HFFc6 (cell line): ENCODE data around the gene CTNNB1. TPM values are rescaled to one million over a fixed set of nuclear protein-coding genes. Genes with fewer than 3 reads are reported as not detected.

Source experiments
- DNase-seq: peaks from one replicate; pipeline ENCODE4 v3.0.0-alpha.2; 2018
- H3K27ac Mint-ChIP-seq: 2 replicates; pipeline ENCODE4 v1.8.0; 2020; ENCODE audit warnings: mild to moderate bottlenecking, mixed read lengths
- H3K27me3 Mint-ChIP-seq: 2 replicates; pipeline ENCODE4 v1.8.0; 2021; ENCODE audit warnings: mild to moderate bottlenecking, moderate library complexity, mixed read lengths; ENCODE audit not compliant: insufficient read depth
- H3K36me3 Mint-ChIP-seq: 2 replicates; pipeline ENCODE4 v1.8.0; 2021; ENCODE audit warnings: low read depth, mixed read lengths
- H3K4me1 Mint-ChIP-seq: 2 replicates; pipeline ENCODE4 v1.8.0; 2020; ENCODE audit warnings: low read depth, mixed read lengths
- H3K4me3 Mint-ChIP-seq: 2 replicates; pipeline ENCODE4 v1.8.0; 2020; ENCODE audit warnings: mild to moderate bottlenecking, moderate library complexity, mixed read lengths
- H3K9me3 Mint-ChIP-seq: 2 replicates; pipeline ENCODE4 v1.8.0; 2020; ENCODE audit warnings: mild to moderate bottlenecking, mixed read lengths
- total RNA-seq, 6 experiments: library from RNA; stranded (reverse); fragmentation: NEBNext Ultra II Directional; extraction: Animal tissue kit (Norgen Biotek cat#: 25700); gene quantifications; 2 replicates in 1 of 6; 3 replicates in 5 of 6; pipeline ENCODE4 v1.2.3, GENCODE V29; 2021
- TF ChIP-seq, protein P1 (sequence below): fragments of 200-600 bp; sonication (generic); IDR thresholded peaks from 2 replicates; pipeline ENCODE4 v1.5.0; 2021; ENCODE audit warnings: antibody characterized with exemption, mild to moderate bottlenecking

Gene CTNNB1
- total RNA-seq, 6 experiments from 2014 or later, result 299 to 330 (median 312) TPM

DNA sequence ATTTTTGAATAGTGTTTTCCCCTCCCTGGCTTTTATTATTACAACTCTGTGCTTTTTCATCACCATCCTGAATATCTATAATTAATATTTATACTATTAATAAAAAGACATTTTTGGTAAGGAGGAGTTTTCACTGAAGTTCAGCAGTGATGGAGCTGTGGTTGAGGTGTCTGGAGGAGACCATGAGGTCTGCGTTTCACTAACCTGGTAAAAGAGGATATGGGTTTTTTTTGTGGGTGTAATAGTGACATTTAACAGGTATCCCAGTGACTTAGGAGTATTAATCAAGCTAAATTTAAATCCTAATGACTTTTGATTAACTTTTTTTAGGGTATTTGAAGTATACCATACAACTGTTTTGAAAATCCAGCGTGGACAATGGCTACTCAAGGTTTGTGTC lies 24.4 kb downstream of the CTNNB1 start:
- no peak for DNase-seq
- Mint-ChIP-seq H3K4me1 (peaks cover 46% of the 10 kb centered on the region), H3K9me3 (no peaks in the 10 kb centered on the region), H3K36me3 (peaks cover 24% of the 10 kb centered on the region), H3K27ac (peak overlapping the region; percentile 55), H3K4me3 (0 out of 2 replicates have a peak overlapping the region, but pooled peaks have one; percentile 14), H3K27me3 (peaks cover 2% of the 10 kb centered on the region; the same call in 1 of the 2 replicates)
- TF ChIP-seq, protein P1, sequence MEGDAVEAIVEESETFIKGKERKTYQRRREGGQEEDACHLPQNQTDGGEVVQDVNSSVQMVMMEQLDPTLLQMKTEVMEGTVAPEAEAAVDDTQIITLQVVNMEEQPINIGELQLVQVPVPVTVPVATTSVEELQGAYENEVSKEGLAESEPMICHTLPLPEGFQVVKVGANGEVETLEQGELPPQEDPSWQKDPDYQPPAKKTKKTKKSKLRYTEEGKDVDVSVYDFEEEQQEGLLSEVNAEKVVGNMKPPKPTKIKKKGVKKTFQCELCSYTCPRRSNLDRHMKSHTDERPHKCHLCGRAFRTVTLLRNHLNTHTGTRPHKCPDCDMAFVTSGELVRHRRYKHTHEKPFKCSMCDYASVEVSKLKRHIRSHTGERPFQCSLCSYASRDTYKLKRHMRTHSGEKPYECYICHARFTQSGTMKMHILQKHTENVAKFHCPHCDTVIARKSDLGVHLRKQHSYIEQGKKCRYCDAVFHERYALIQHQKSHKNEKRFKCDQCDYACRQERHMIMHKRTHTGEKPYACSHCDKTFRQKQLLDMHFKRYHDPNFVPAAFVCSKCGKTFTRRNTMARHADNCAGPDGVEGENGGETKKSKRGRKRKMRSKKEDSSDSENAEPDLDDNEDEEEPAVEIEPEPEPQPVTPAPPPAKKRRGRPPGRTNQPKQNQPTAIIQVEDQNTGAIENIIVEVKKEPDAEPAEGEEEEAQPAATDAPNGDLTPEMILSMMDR, result no peak

DNA sequence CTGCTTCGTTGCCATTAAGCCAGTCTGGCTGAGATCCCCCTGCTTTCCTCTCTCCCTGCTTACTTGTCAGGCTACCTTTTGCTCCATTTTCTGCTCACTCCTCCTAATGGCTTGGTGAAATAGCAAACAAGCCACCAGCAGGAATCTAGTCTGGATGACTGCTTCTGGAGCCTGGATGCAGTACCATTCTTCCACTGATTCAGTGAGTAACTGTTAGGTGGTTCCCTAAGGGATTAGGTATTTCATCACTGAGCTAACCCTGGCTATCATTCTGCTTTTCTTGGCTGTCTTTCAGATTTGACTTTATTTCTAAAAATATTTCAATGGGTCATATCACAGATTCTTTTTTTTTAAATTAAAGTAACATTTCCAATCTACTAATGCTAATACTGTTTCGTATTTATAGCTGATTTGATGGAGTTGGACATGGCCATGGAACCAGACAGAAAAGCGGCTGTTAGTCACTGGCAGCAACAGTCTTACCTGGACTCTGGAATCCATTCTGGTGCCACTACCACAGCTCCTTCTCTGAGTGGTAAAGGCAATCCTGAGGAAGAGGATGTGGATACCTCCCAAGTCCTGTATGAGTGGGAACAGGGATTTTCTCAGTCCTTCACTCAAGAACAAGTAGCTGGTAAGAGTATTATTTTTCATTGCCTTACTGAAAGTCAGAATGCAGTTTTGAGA lies 25.0 kb downstream of the CTNNB1 start:
- Mint-ChIP-seq H3K4me1 (peaks cover 40% of the 10 kb centered on the region), H3K4me3 (peak overlapping the region; percentile 14; the same call in 1 of the 2 replicates)
- TF ChIP-seq, protein P1, result no peak

DNA sequence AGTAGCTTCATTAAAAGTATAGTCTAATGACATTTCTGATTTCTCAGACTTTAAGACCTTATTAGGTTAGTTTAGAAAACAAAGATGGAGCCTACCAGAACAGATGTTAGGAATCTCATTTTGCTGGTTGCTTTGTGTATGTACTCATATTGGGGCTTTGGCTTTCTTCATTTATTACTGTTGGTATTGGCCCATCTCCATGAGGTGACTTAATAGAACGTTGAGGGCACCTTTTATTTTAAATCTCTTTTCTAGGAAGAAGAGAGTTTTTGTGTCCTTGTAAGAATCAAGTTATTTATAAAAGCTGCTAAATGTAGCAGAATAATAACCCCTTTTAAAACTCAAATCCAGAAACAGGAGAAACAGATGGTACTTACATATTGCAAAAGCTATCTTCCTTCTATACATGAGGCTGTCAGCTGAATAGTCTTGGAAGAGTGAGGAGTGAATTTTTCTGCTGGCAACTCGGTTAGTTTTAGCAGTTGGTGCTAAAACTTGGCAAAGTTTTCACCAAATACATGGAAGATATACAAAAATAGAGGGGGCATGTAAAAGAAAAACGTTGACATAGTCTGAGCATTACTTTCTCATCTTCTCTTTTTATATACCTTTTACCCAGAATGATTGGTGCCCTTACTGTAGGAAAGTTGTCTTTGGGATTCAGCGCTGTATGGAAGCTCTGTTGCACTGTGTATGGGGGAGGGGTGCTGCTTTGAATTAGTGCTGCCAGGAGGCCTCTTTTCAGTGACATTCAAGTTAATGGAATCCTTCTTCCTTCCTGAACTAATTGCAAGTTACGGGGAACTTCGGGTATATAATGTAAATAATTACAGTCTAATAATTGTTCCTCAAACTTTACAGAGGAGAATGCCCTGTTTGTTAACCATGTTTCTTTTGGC lies 35.8 kb downstream of the CTNNB1 start:
- TF ChIP-seq, protein P1, result no peak
- DNase-seq, result no peak
- Mint-ChIP-seq H3K4me3 (no peak overlapping the region), H3K9me3 (no peaks in the 10 kb centered on the region), H3K27ac (no peak overlapping the region), H3K36me3 (peaks cover 80% of the 10 kb centered on the region), H3K27me3 (no peaks in the 10 kb centered on the region; the same call in 1 of the 2 replicates), H3K4me1 (peaks cover 11% of the 10 kb centered on the region)

More for the DNA sequence above, 25.0 kb downstream of the CTNNB1 start:
- Mint-ChIP-seq H3K36me3 (peaks cover 25% of the 10 kb centered on the region), H3K27me3 (peaks cover 2% of the 10 kb centered on the region; the same call in 1 of the 2 replicates), H3K27ac (peak overlapping the region; percentile 55), H3K9me3 (no peaks in the 10 kb centered on the region)
- peak; percentile 75 for DNase-seq

DNA sequence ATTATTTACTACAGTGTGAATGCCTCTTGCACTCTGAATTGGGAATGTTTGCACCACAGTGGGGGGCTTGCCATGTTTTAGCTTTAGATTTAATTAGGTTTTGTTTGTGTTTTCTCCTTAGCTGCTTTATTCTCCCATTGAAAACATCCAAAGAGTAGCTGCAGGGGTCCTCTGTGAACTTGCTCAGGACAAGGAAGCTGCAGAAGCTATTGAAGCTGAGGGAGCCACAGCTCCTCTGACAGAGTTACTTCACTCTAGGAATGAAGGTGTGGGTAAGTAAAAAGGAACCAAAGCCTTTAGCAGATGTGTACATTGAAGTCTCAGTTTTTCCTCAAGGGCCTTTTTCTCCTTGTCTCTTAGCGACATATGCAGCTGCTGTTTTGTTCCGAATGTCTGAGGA lies 36.9 kb downstream of the CTNNB1 start:
- no peak overlapping the region for H3K4me3 Mint-ChIP-seq
- H3K27ac Mint-ChIP-seq, result no peak overlapping the region
- H3K4me1 Mint-ChIP-seq, result peaks cover 11% of the 10 kb centered on the region
- TF ChIP-seq, protein P1, result no peak
- H3K36me3 Mint-ChIP-seq, result peaks cover 82% of the 10 kb centered on the region
- H3K9me3 Mint-ChIP-seq, result no peaks in the 10 kb centered on the region
- no peaks in the 10 kb centered on the region; the same call in 1 of the 2 replicates for H3K27me3 Mint-ChIP-seq
- DNase-seq, result no peak

DNA sequence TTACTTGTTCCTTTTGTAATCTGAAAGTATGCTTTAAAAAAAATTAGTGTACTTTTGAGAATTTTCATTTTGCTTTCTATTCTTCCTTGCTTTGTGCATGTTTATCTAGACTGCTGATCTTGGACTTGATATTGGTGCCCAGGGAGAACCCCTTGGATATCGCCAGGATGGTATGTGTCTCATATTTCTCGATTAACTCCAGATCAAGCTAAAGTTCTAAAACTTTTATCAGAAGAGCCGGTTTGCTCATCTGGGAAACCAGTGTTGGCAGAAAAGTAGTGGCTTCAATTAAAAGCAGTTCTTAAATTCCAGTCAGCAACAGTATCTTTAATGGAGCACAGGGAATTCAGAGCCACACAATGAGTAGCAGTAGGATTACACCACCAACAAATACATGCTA lies 38.6 kb downstream of the CTNNB1 start:
- peaks cover 78% of the 10 kb centered on the region for H3K36me3 Mint-ChIP-seq
- DNase-seq, result no peak
- H3K4me3 Mint-ChIP-seq, result no peak overlapping the region

More for the DNA sequence above, 38.6 kb downstream of the CTNNB1 start:
- Mint-ChIP-seq H3K4me1 (peaks cover 11% of the 10 kb centered on the region), H3K27ac (no peak overlapping the region), H3K27me3 (no peaks in the 10 kb centered on the region; the same call in 1 of the 2 replicates), H3K9me3 (no peaks in the 10 kb centered on the region)
- TF ChIP-seq, protein P1, result no peak
